ENCODE measurements around the gene POLR1C. TPM values are rescaled to one million over a fixed set of nuclear protein-coding genes. Genes with fewer than 3 reads are reported as not detected.

POLR1C gene
- total RNA-seq, 1 donor = 28.6 TPM

GRCh38 chr6:43509142-43509983 lies 7.5 kb upstream of the POLR1C start:
- H3K27ac ChIP-seq (ENCODE audit: low read depth, low read length) = no peak overlapping the region
- H3K4me2 ChIP-seq (ENCODE audit: insufficient read depth, low read length) = peak overlapping the region; percentile 86
- H2AFZ ChIP-seq (ENCODE audit: low read length) = peak overlapping the region; percentile 65

GRCh38 chr6:43509984-43510826 lies 6.7 kb upstream of the POLR1C start, which contains the start of gene LRRC73:
LRRC73 (minus strand) TSS chr6:43510346; CDS start chr6:43509785, 561 bp downstream.
- Histone ChIP-seq H3K4me2 (ENCODE audit: insufficient read depth, low read length) (peak within 1 kb of the TSS; percentile 86), H3K9me3 (ENCODE audit: low read depth, low read length) (no peaks in the 10 kb centered on the region), H3K27me3 (ENCODE audit: insufficient read depth, low read length) (no peaks in the 10 kb centered on the region), H3K79me2 (ENCODE audit: insufficient read depth, low read length) (peaks cover 21% of the 10 kb centered on the region), H3K27ac (ENCODE audit: low read depth, low read length) (peak within 1 kb of the TSS; percentile 42), H3K36me3 (ENCODE audit: insufficient read depth, low read length) (peaks cover 49% of the 10 kb centered on the region), H3K4me1 (ENCODE audit: insufficient read depth, low read length) (peaks cover 18% of the 10 kb centered on the region), H2AFZ (ENCODE audit: low read length) (peak within 1 kb of the TSS; percentile 83), H3K4me3 (ENCODE audit: insufficient read depth, low read length) (peak within 1 kb of the TSS; percentile 81), H4K20me1 (ENCODE audit: insufficient read depth, low read length) (peaks cover 26% of the 10 kb centered on the region)
- DNase-seq (ENCODE audit: insufficient read length, low spot score, missing footprints) = peak; percentile 98
- TF ChIP-seq CTCF (IDR thresholded peaks at IDR 0.05; ENCODE audit: extremely low read depth, low read depth, low read length) = no peak

More at GRCh38 chr6:43509142-43509983, 7.5 kb upstream of the POLR1C start:
- no peaks in the 10 kb centered on the region for H3K27me3 ChIP-seq (ENCODE audit: insufficient read depth, low read length)
- no peak for TF ChIP-seq CTCF (IDR thresholded peaks at IDR 0.05; ENCODE audit: extremely low read depth, low read depth, low read length)
- H3K4me1 ChIP-seq (ENCODE audit: insufficient read depth, low read length) = peaks cover 17% of the 10 kb centered on the region
- H3K4me3 ChIP-seq (ENCODE audit: insufficient read depth, low read length) = peak overlapping the region; percentile 81
- peaks cover 13% of the 10 kb centered on the region for H3K79me2 ChIP-seq (ENCODE audit: insufficient read depth, low read length)
- DNase-seq (ENCODE audit: insufficient read length, low spot score, missing footprints) = no peak
- H4K20me1 ChIP-seq (ENCODE audit: insufficient read depth, low read length) = peaks cover 25% of the 10 kb centered on the region
- H3K9me3 ChIP-seq (ENCODE audit: low read depth, low read length) = no peaks in the 10 kb centered on the region
- peaks cover 47% of the 10 kb centered on the region for H3K36me3 ChIP-seq (ENCODE audit: insufficient read depth, low read length)

GRCh38 chr6:43510827-43511163 lies 6.1 kb upstream of the POLR1C start:
- Histone ChIP-seq H2AFZ (ENCODE audit: low read length) (no peak overlapping the region), H3K4me1 (ENCODE audit: insufficient read depth, low read length) (peaks cover 24% of the 10 kb centered on the region), H3K4me2 (ENCODE audit: insufficient read depth, low read length) (peak overlapping the region; percentile 86), H3K27ac (ENCODE audit: low read depth, low read length) (peak overlapping the region; percentile 42), H3K27me3 (ENCODE audit: insufficient read depth, low read length) (no peaks in the 10 kb centered on the region), H4K20me1 (ENCODE audit: insufficient read depth, low read length) (peaks cover 32% of the 10 kb centered on the region), H3K79me2 (ENCODE audit: insufficient read depth, low read length) (peaks cover 27% of the 10 kb centered on the region), H3K4me3 (ENCODE audit: insufficient read depth, low read length) (peak overlapping the region; percentile 81), H3K9me3 (ENCODE audit: low read depth, low read length) (no peaks in the 10 kb centered on the region), H3K36me3 (ENCODE audit: insufficient read depth, low read length) (peaks cover 50% of the 10 kb centered on the region)
- no peak for TF ChIP-seq CTCF (IDR thresholded peaks at IDR 0.05; ENCODE audit: extremely low read depth, low read depth, low read length)
- DNase-seq (ENCODE audit: insufficient read length, low spot score, missing footprints) = no peak
